HG03378 (cell line): ENCODE measurements around the gene INSL3.
"Not testable (repeated sequence)": the region's sequence is repeated elsewhere in the genome, so short reads cannot be mapped to it uniquely, and the experiment has no call there.

Source experiments
- ATAC-seq: cut with Tn5 transposase; IDR thresholded peaks from one replicate; pipeline ENCODE4 v1.9.1; 2021; ENCODE audit warnings: mild to moderate bottlenecking, moderate library complexity; ENCODE audit not compliant: unreplicated experiment

The INSL3 gene

DNA sequence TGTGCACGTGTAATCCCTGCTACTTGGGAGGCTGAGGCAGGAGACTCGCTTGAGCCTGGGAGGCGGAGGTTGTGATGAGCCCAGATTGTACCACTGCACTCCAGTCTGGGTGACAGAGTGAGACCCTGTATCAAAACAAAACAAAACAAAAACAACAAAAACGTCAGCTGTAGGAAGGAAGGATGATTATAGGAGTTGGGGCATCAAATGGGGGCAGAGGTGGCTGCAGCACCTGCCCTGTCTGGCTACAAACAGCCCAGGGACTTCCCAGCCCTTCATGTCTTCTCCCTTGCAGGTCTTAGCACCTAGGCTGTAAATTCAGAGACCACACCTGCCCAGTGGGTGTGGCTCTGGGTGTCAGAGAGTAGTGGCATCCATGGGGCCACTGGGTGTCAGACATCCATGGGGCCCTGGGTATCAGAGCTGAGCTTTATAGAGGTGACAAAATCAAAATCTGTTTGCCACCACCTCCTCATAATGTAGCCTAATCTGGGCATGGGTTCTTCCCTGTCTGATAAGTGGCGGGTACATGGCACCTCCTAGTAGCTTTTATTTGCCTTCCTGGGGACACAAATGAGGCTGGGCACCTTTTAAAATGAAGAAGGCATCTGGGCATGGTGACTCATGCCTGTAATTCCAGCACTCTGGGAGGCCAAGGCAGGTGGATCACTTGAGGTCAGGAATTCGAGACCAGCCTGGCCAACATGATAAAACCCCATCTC, 31.1 kb downstream of the INSL3 start:
- no peak for ATAC-seq

DNA sequence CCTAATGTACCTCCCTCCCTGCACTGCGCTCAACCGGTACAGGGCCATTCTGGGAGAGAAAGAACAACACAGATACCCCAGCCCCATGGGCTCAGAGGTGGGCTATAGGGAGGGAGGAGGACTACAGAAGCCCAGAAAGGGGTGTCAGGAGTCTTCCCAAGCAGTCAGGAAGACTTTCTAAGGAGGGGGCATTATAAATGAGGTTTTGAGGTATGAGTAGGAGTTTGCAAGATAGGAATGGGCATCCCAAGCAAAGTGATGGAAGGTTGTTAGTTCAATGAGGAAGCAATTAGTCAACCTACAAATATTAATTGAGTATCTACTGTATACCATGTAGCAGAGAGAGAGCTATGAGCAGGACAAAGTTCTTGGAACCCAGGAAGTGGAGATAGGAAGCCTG, 32.7 kb downstream of the INSL3 start:
- ATAC-seq = no peak

DNA sequence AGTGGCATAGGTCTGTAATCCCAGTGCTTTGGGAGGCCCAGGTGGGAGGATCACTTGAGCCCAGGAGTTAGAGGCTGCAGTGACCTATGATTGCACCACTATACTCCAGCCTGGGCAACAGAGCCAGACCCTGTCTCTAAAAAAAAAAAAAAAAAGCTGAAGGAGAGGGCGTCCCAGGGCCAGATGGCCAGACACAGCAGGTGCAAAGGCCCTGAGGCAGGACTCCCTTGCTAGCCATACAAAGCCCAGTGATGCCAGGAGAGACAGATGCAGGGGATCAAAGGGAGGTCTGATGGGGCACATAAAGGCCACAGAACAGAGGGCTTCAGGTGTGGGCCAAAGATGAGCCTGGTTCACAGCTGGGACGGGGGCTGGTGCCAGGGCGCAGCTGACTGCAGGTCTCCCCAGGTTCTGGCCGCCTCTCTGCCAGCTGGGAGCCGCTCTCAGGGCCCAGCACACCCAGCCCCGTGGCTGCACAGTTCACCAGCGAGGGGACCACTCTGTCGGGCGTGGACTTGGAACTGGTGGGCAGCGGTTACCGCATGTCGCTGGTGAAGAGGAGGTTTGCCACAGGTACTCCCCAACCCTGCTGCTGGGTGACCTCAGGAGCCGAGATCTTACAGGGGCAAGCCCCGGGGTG, 33.9 kb downstream of the INSL3 start:
- no peak for ATAC-seq

DNA sequence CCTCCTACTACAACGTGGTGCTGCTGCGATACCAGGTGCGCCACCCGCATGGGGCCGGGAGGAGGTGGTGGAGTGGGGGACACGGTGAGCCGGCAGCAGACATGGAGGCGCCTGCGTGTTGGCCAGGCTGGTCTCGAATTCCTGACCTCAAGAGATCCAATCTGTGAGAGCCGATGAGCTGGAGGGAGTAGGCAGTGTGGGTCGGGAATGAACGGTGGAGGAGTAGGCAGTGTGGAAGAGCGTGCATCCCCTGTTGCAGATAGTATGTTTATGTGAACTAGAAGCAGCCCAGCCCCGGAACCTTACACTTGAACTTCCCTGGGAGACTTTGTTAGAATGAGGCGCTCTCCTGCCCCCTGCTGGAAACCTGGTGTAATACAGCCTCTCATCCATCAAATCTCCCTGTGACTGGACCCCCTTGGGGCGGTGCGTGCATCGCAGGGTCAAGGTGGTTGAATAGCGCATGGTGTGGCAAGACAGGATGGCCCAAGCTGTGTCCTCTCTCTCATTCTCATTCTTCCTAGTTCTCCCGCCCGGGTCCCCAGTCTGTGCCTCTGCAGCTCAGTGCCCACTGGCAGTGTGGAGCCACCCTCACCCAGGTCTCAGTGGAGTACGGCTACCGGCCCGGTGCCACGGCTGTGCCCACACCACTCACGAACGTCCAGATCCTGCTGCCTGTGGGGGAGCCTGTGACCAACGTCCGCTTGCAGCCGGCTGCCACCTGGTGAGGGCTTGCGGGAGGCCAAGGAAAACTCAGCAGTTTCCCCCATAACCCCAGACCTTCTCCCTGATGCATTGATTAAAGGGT, 36.9 kb downstream of the INSL3 start:
- no peak for ATAC-seq

DNA sequence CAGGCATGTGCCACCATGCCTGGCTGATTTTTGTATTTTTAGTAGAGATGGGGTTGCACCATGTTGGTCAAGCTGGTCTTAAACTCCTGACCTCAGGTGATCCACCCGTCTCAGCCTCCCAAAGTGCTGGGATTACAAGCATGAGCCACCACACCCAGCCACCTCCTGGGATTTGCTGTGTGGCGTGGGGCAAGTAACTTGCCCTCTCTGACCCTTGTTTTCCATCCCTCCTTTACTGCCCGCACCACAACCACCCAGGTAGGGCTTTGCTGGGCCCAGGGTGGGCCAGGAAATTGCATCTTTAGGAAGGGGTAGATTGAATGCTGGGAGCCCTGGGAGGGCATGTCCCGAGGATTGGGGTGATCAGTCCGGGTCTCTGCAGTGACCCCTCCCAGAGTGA, 37.6 kb downstream of the INSL3 start:
- not testable (repeated sequence) for ATAC-seq

DNA sequence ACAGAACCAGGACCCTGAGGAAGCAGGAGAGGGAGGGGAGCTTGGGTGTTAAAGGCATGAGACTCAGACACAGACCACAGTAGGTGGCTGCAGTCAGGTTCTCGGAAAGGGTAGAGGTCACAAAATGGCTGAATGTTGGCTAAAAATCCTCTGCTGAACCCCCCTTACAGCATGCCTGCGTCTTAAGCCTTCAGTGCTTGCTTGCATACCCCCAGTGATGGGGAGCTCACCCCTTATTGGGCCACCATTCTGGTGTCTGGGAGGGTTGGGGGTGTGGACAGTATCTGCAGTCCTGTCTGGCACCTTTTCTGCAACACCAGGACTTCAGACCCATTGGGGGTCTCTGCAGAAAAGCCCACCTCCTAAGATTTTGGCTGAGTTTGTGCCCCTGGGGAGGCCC, 40.5 kb downstream of the INSL3 start:
- ATAC-seq = no peak

DNA sequence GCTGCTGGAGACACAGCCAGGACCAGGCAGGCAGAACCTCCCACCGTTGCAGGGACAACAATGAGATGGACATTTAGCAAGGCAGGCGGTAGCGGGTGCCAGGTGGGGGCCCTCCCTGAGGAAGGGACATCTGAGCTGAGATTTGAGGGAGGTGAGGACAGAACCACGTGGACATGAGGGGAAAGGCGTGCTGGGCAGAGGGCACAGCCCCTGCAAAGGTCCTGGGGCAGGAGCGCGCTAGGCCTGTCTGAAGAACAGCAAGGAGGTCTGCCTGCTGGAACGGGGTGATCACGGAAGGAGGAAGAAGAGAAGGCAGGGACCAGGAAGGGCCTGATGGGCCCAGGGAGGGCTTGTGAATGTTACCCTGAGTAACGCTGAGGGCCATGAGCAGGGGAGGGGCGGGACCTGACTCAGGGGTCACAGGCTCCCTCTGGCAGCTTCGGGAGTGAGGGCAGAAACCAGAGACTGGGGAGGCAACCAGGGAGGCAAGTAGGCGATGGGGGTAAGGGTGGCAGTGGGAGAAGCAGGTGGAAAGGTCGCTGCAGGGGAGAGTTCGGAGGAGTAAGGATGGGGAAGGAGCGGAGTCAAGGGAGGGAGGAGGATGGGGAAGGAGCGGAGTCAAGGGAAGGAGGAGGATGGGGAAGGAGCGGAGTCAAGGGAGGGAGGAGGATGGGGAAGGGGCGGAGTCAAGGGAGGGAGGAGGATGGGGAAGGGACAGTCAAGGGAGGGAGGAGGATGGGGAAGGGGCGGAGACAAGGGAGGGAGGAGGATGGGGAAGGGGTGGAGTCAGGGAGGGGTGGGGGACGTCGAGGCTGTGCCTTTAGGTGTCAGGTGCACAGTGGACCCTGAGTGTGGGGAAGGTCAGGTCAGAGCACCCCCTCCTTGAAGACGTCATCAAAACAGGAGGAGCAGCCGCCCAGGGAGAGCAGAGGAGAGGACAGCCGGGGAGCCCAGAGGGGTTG, 42.1 kb downstream of the INSL3 start:
- ATAC-seq = no peak

DNA sequence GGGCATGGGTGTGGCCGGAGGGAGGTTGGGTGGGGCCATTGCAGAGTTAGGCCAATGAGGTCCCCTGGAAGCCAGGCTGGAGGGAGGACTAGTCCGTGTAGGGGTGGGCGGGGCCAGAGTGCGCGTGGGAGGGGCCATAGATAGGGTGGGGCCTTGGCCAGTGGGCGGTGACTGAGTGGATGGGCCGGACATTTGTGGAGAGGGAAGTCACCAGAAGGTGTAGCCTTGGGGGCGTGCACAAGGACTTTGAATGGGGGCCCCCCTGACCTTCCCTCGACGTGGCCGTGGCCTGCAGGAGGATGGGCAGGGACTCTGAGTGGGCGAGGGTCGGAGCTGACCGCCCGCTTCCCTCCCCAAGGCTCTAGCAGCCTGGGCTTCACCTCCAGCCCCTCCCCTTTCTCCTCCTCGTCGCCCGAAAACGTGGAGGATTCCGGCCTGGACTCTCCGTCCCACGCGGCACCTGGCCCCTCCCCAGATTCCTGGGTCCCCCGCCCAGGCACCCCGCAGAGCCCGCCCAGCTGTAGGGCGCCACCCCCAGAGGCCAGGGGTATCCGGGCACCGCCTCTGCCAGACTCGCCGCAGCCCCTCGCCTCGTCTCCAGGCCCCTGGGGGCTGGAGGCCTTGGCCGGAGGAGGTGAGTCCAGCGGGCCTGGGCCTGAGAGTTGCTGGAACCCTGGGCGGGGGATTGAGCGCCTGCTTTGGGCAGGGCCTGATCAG, 42.9 kb downstream of the INSL3 start:
- no peak for ATAC-seq

DNA sequence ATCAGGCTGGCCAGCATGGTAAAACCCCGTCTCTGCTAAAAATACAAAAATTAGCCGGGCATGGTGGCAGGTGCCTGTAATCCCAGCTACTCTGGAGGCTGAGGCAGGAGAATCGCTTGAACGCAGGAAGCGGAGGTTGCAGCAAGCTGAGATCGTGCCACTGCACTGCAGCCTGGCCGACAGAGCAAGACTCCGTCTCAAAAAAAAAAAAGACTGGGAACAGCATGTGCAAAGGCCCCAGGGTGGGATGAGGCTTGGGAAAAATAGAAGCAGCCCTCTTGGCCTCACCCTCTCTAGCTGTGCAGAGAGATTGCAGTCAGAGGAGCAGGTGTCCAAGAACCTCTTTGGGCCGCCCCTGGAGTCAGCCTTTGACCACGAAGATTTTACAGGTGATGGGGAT, 43.5 kb downstream of the INSL3 start:
- not testable (repeated sequence) for ATAC-seq

DNA sequence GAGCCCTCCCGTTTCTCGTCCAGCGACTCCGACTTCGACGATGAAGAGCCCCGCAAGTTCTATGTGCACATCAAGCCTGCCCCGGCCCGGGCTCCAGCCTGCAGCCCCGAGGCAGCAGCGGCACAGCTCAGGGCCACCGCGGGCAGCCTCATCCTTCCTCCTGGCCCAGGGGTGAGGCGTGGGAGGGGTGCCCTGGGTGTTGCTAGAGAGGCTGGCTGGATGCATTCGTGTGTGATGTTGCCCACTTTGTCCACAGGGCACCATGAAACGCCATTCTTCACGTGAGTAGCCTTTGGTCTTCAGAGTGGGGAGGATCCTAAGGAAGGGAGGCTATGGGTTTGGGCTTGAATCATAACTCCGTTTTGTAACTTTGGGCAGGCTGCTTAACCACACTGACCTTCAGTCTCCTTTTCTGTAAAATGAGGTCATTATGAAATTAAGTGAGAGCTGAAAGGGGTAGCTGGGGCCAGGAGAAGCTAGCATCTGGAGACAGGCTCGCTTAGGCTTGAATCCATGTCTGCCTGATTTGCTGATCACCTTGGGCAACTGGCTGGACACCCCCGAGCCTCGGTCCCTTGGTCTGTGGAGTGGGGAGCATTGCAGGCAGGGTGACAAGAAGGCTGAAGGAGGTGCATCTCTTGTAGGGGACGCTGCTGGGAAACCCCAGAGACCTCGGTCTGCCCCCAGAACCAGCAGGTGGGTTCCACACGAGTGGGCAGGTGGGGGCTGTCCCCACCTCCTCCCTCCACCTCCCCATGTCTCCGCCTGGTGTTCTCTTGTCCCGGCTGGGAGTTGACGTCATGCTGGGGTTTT, 45.1 kb downstream of the INSL3 start:
- peak; percentile 59 for ATAC-seq

DNA sequence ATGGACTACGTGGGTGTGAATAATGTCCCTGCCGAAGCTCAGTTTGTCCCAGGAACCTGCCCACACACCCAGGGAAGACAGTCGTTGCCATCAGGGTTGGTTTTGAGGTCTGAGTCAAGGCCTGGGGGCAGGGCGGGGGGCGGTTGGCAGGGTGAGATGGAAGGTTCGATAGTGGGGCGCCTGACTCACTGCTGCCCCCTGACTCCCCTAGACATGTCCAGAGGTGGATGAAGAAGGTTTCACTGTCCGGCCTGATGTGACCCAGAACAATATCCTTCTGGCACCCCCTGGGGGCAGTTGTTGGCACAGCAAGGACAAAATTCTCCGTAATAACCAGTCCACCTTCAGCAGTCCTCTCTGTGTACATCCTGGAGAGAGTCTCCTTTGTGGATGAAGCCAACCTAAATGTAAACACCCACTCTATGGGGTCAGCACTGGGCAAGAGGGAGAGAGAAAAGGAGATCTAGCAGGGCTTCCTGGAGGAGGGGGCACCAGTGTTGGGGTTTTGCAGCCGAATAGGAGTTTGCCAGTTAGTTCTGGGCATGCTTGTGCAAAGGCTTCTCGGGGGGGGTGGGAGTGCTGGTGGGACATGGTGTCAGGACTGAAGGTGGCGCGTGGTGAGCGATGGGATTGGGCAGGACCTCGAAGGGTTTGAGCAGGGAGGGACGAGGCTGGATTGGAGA, 45.9 kb downstream of the INSL3 start:
- ATAC-seq = no peak

DNA sequence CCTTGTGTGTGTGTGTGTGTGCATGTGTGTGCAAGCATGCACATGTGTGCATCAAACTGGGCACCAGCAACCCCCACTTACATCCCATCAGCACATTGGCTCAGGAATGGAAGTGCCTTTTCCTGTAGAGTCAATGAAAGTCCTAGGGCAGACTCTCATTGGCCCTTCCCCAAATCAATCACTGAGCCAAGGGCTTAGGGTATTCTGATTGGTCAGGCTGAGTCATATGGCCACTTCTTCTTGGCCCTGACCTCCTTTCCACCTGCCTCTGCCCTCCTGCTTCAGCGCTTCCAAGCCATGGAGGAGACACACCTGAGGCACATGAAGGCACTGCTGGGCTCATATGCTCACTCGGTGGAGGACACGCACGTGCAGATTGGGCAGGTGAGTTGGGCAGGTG, 49.1 kb downstream of the INSL3 start:
- no peak for ATAC-seq

DNA sequence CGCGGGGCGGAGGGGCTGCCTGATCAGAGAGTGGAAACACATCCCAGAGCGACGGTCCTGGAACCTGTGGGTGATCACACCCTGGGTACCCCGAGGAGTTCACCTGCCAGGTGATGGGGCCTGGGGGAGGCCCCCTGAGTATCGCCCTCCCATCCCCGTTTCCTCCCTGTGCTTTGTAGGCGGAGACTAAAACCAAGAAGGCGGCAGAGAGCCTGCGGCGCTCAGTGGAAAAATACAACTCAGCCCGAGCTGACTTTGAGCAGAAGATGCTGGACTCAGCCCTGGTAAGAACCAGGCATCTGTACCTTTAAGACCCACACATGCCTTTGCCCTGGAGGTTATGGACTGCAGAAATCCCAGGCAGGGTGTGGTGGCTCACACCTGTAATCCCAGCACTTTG, 50.7 kb downstream of the INSL3 start:
- ATAC-seq = no peak

DNA sequence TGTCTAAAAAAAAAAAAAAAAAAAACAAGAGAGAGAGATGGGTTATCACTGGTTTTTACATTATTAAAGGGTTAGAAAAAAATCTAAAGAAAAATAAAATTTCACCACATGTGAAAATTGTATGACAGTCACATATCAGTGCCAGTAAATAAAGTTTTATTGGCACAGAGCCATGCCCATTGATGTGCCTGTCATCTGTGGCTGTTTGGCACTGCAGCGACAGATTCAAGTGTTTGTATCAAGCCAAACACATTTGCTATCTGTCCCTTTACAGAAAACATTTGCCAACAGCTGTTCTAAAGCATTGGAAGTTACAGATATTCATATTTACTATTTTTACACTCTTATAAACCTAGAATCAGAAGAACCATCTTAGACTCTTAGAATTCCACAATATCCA, 53.8 kb downstream of the INSL3 start:
- ATAC-seq = no peak

DNA sequence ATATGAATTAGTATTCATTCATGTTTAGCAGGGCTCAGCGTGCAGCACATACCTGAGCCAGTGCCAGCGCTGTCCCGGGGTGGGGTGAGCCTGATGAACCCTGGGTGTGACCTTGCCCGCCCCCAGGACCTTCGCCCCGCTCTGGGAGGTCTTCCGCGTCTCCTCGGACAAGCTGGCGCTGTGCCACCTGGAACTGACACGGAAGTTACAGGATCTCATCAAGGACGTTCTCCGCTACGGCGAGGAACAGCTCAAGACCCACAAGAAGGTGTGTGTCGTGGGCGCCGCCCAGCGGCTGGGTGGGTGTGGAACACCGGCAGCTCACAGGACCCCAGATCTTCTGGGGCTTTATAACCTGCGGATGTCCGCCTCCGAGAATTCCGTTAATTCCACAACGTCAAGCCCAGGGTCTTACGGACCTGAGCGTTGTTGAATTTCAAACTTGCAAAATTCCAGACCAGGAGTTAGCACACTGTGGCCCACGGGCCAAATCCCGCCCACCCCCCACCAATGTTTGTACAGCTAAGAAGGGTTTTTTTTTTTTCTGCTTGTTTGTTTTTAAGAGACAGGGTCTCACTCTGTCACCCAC, 54.7 kb downstream of the INSL3 start:
- no peak for ATAC-seq
